COLO668 (cell line): ENCODE data around the gene DRAM1.
A peak's percentile ranks its signal among the peaks of the same experiment; 100 is the strongest.

Experiments used
- DNase-seq: peaks from one replicate; lab custom pipeline; 2025; ENCODE audit not compliant: unreplicated experiment; lab: John Stamatoyannopoulos, UW

Gene DRAM1

GRCh38 chr12:101940400-101940950 is 63.1 kb downstream of the DRAM1 start:
- DNase-seq = no peak

DNA sequence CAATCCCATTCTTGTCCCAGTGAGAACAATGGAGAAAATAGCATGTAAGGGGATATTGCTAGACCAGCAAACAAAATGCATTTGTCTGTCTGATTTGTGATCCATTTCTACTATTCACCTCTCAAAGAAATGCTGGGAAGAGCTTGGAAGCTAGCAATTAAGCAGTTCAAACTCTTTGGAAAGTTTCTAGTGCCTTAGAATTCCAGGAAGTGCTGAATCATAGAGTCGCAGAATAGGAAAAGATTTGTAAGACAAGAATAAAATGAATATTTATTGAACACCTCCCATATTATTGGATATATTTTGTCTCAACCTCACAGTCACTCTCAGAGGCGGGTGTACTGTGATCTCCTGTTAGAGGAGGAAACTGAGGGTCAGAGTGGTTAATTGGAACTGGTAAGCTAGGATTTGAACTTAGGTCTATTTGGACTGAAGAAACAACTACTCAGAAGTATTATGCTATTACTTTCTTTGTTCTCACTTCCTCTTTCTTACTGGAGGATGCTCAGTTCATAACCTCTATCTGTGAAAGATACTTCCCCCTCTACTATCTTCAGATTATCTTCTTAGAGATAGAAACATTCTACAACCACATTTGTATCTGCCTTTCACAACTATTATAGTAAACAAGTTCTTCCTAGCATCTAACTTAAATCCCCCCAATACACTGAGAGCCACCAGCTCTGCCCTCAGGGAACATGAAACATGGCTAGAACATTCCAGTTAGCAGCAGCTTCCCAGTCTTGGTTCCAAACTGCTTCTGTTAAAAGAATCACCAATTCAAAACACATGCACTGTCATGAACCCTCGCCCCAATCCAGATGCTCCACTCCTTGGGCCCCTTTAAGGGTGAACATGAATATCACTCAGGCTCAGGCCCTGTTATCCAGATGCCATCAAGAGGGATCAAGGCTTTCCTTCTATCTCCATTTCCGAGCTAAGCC is 64.2 kb downstream of the DRAM1 start:
- no peak for DNase-seq

GRCh38 chr12:101942250-101942605 is 64.8 kb downstream of the DRAM1 start:
- no peak for DNase-seq

DNA sequence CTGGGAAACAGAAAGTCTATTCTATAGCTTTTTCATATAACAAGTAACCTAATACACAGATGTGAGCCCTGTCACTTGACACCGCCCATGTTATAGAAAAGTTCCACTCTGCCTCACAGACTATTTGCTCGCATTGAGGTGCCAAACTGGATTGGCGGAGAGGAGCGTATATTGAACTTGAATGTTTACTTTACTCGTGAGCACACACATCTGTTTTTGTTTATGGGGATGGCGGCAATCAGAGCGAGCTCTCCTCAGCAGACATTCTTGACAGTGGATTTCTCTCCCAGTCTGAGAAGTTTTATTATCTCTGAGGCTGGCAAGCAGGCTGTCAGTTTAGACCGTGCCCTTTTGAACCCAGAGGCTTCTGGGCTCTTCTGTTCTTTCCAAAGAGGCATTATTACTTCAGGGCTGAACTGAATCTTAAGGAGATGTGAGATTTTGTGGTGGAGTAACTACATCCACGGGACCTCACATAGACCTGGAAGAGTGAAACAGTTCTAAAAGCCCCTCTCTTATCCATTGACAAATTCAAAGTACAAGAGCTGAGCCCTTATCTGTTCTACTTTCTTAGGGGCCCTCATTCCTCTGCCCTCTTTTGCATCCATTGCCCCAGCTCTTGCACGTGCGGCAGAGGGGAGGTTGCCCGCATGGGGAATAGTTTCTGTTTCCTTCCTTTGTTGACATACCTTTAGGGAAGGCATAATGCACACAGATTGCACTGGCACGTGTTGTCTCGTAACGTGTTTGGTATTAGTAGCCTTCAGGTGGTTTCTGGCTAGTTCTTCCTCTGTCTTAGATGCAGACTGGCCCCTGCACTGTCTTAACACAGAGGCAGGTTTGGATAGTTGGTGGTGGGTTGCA is 68.2 kb downstream of the DRAM1 start:
- peak; percentile 72 for DNase-seq

DNA sequence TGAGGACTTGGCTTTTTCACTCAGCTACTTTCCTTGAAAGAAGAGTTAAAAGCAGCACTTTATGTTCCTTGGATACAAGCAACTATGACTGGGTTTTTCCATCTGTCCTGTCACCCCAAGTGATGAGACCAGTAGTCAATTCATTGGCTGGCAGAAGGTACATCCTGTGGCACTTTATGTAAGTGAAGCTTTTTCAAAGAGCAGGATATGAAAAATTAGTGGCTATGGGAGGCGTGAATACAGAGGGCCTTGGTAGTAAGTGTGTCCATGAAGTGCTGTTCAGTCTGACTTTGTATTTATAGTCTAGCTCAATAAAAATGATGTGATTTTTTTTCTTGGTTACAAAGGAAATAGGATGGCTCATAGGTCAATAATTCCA is 68.8 kb downstream of the DRAM1 start:
- DNase-seq = no peak

GRCh38 chr12:101947316-101947715 is 69.9 kb downstream of the DRAM1 start:
- DNase-seq = no peak

GRCh38 chr12:101948365-101948764 is 71.0 kb downstream of the DRAM1 start:
- DNase-seq = no peak

DNA sequence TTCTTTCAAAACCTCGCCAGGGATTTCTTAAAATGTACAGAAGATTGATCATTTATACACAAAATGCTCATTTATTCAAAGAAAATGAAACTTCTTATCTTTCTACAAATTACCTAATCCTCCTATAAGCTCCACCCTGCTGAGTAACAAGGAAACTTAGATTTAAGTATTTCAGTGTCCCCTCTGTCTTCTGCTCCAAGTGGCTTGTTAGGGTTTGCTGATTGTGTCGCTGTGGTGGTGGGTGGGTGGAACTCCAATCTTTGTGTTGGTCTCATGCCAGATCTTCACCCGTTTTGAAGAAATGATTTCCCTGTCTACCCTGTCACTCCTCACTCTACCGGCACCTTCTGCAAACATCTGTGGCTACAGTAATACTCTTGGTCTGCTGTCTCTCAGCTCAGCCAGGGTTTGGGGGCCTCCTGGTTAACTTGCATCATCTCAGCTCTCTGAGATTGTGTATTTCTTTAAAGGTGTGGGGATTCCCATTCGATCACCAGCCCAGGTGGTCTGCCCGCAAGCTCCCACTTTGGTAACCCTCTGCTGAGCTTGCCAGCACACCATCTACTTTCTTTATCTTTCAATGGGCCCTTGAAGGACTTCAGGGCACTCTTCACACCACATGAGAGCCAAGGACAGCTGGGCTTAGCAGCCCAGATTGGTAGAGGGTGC is 73.8 kb downstream of the DRAM1 start:
- DNase-seq = no peak

GRCh38 chr12:101954113-101954512 is 76.7 kb downstream of the DRAM1 start:
- no peak for DNase-seq

- DNase-seq = no peak
Observed at GRCh38 chr12:101954676-101955075, 77.3 kb downstream of the DRAM1 start.

- no peak for DNase-seq
Observed at GRCh38 chr12:101957252-101957959, 80.0 kb downstream of the DRAM1 start.

DNA sequence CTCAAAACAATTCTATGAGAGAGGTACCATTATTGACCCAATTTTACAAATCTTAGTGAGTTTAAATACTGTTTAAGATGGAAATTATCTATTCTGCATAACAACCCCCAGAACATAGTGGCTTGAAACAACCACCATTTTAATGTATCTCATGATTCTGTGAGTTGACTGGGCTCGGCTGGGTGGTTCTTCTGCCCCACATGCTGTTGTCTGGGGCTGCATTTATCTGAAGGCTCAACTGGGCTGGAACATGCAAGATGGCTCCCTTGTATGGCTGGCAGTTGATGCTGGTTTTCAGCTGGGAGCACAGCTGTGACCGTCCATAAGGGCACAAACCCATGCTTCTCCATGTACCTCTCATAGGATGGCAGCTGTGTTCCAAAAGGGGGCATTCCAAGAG is 82.2 kb downstream of the DRAM1 start:
- DNase-seq = no peak

GRCh38 chr12:101962486-101962885 is 85.1 kb downstream of the DRAM1 start:
- no peak for DNase-seq

- DNase-seq = no peak
Observed at GRCh38 chr12:101963697-101964096, 86.3 kb downstream of the DRAM1 start.

DNA sequence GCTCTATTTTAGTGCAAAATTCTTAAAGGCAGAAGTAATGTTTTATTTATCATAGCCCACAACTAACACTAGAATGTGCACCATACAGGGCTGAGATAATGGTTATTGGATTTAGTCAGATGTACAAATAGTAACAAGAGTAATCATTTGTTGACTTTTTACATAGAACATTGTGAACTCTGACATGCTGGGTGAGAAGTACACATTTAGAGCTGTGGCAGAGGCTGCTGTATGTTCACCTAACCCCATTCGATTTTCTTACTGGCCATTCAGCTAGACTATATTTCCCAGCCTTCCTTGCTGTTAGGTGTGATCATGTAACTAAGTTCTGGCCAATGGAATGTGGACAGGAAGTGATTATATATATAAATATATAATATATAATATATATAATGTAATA is 89.1 kb downstream of the DRAM1 start:
- DNase-seq = no peak

- DNase-seq = no peak
Observed at GRCh38 chr12:101967506-101967905, 90.1 kb downstream of the DRAM1 start.

- no peak for DNase-seq
Observed at GRCh38 chr12:101968770-101969169, 91.4 kb downstream of the DRAM1 start.
